Stimulated activated CD8-positive, alpha-beta memory T cell treated with anti-CD3 and anti-CD28 coated beads, Interleukin-2, amount 100 ng/mL, for 48 hours (primary cell): ENCODE measurements around the gene CCDC137.

Source experiments
- DNase-seq, 2 donors: peaks; one replicate each; pipeline ENCODE4 v3.0.0-alpha.2; 2020; ENCODE audit warnings: low read depth in 2 of 2

CCDC137 gene

GRCh38 chr17:81715872-81716673 lies 49.5 kb downstream of the CCDC137 start:
- DNase-seq = no peak

GRCh38 chr17:81716674-81716996 lies 50.1 kb downstream of the CCDC137 start:
- no peak for DNase-seq

- no peak for DNase-seq
Observed at GRCh38 chr17:81717049-81717765, 50.7 kb downstream of the CCDC137 start.

- DNase-seq = no peak
Observed at GRCh38 chr17:81717766-81718089, 51.2 kb downstream of the CCDC137 start.

GRCh38 chr17:81719410-81720266 lies 53.1 kb downstream of the CCDC137 start:
- DNase-seq = no peak

- no peak for DNase-seq
Observed at GRCh38 chr17:81720267-81721071, 53.9 kb downstream of the CCDC137 start.

- DNase-seq = no peak
Observed at GRCh38 chr17:81722184-81723120, 55.9 kb downstream of the CCDC137 start.
